CD1c-positive myeloid dendritic cell (primary cell): ENCODE data around the gene HOOK1.
A peak's percentile ranks its signal among the peaks of the same experiment; 100 is the strongest.
"Not testable (repeated sequence)": the region's sequence is repeated elsewhere in the genome, so short reads cannot be mapped to it uniquely, and the experiment has no call there.

Experiments
- DNase-seq: peaks from one replicate; pipeline ENCODE4 v3.0.0-alpha.2; 2016; ENCODE audit errors: extremely low spot score

The HOOK1 gene

DNA sequence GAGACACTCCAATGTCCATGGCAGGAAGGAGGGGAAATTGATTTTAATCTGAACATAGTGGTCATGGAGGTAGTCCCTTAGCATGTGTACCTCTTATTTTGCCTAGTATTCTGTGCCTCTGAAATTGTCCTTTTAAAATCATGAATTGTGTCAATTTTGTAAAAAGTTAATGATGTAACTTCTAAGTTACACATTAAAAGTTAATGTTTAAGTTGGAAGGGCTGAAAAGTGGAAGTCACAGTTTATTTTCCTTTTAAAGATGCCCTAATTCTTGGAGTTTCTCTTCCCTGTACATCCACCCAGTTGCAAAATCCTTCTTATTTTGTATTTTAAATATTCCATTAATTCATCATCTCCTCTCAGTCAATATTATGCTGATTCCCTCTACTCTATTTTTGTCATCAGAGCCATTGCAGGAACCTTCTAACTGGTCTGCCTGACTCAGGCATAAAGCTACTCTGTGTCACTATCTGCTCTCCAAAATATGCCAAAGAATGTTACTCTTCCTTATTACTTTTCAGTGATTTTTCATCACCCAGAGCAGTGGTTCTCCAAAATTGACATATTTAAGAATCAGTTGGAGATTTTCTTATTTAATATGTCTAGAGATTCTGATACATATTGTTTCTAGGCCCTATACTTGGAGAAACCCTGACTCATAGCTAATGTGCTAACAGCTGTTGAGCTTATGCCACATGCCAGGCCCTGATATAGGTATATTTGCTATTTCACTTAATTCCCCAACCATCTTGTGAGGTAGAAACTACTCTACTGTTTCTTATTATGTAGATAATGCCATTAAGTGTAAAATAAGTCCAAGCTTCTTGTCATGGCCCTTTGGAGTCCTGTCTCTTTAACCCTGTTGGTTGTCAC is 5.1 kb downstream of the HOOK1 start:
- DNase-seq, result no peak

DNA sequence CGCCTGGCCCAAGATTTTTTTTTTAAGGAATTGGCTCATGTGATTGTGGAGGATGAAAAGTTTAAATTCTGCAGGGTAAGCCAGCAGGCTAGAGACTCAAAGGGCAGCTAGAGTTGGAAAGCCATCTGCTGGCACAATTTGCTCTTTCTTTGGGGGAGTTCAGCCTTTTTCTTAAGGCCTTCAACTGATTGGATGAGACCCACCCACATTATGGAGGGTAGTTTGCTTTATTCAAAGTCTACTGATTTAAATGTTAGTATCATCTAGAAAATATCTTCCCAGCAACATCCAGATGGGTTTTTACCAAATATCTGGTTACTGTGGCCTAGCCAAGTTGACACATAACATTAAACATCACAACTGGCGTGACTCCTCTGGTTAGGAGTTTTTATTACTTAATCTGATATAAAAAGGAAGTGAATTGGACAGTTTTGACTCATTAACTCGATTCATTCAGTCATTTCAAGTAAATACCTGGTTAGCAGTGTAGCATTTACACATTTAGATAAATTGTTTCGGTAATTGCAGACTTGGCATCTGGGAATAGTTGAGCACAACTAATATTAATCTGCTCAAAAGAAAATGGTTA is 12.4 kb downstream of the HOOK1 start:
- DNase-seq, result no peak

DNA sequence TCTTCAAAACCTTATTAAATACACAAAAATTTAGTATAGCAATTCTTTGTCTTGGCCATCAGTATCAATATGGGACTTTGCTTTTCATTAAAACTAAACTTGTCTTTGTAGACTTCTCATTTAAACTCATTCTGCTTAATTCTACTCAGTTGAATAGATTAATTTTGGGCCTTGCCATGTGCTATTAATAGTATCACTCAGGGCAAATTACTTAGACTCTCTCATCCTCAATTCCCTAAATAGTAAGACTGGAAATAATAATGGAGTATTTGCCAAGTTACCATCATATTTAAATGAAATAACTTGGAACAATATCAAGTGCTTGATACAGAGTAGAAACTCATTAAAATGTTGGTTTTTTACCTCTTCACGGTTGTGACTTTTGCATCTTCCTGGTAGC is 13.4 kb downstream of the HOOK1 start:
- DNase-seq, result no peak

DNA sequence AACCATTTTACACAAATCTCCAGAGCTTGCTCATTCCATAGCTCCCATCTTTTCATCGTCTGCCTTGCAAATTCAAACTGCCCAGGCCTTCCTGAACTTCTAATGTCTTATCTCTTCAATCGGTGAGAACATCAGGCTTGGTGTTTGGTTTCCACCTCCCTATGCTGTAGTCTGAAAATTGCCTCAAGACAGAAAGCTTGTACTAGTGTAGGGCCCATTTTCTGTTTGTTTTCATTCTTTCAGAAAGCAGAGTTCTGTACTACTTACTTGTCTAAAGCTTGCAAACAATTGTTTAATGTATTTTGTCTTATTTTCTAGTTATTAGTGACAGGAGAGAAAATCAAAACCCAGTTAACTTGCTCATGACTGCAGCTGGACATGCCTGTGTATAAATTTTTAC is 16.8 kb downstream of the HOOK1 start:
- DNase-seq, result no peak

DNA sequence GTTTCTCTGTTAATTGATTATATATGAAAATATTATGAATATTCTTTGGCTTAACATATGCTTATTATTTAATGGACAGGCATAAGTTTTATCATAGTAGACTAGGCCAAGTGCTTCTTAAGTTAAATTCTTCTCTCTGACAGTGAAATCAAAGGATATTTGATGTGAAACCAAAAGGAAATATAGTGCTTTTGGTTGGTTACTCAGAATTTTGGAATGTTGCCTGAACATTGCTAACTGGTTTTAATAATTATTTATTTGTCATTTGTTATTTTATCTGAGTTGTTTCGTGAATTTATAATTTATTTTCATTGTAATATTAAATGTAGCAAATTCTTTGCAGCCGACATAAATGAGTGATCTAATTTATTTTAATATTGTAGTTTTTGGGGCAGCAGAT is 18.3 kb downstream of the HOOK1 start:
- no peak for DNase-seq

DNA sequence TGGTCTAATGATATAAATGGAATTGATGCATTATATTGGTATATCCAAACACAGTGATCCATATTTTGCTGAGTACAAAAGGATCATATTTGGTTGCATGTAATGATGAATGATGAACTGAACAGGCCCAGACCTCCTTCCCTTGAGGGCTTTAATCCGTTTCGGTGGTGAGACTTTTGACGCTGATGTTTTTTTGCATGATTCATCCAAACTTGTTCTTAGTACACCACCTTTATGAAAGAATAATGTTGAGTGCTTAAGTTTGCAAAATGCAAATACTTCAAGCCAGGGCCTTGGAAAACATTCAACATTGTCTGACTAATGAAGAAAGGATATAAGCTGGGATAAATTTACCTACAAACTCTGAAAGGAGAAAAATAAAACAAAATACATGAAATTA is 19.2 kb downstream of the HOOK1 start:
- DNase-seq, result no peak

DNA sequence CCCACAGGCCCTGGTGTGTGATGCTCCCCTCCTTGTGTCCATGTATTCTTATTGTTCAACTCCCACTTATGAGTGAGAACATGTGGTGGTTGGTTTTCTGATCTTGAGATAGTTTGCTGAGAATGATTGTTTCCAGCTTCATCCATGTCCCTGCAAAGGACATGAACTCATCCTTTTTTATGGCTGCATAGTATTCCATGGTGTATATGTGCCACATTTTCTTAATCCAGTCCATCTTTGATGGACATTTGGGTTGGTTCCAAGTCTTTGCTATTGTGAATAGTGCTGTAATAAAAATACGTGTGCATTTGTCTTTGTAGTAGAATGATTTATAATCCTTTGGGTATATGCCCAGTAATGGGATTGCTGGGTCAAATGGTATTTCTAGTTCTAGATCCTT is 23.1 kb downstream of the HOOK1 start:
- not testable (repeated sequence) for DNase-seq

DNA sequence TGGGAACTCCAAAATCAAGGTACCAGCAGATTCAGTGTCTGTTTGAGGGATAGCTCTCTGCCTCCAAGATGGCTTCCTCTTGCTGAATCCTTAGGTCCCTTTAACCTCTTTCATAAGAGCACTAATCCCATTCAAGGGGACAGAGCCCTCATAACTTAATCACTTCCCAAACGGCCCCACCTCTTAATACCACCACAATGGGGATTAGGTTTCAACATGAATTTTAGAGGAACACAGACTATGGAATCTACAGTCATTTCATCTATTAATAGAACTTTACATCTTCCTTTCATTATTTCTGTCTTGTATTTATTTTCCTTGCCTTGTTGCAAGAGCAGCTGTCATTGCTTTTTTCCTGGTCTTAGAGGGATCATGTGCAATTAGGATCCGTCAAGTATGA is 30.3 kb downstream of the HOOK1 start:
- DNase-seq, result no peak

DNA sequence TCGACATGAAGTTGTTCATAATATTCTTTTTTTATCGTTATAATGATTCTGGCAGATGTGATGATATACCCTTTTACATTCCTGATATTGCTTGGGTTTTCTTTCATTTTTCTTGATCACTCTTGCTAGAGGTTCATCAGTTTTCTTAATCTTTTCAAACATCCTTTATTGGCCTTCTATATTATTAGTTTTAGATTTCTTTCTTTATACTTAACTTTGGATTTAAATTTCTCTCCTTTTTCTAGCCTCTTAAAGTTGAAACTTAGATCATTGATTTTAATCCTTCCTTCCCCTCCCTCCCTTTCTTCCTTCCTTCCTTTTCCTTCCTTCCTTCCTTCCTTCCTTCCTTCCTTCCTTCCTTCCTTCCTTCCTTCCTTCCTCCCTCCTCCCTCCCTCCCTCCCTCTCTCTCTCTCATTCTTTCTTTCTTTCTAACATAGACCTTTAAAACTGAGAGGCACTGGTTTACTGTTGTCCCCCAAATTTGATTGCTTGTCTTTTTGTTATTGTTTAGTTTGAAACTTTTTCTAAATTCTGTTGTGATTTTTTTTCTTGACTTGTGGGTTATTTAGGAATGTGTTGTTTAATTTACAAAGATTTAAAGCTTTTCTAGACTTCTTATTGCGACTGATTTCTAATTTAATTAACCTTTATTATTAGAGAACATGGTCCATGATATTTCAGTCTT is 31.6 kb downstream of the HOOK1 start:
- no peak for DNase-seq

DNA sequence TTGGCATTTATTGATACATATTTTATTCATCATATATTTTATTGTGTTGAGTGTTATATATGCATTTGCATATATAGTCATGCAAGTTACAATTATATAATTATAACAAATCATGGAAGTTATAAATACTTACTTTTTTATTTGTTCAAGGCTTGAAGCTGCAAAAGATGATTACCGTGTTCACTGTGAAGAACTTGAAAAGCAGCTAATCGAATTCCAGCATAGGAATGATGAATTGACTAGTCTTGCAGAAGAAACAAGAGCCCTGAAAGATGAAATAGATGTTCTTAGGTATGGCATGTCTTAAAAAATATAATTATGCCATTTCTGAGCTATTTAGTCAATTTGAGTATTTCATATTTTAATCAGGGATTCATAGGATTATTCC is 32.1 kb downstream of the HOOK1 start:
- no peak for DNase-seq

DNA sequence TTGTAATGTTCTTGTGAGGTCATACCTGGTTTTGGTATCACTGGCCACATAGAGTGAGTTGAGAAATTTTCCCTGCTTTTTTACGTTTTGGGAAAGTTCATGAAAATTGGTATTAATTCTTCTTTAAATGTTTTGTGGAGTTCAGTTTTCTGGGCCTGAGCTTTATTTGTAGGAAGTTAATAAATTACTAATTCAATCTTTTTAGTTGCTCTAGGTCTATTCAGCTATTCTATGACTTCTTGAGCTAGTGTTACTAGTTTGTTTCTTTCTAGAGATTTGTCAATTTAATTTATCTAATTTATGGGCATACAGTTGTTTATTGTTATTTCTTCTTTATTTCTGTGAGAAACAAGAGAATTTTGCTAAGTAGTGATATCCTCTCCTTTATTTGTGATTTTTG is 37.4 kb downstream of the HOOK1 start:
- DNase-seq, result no peak

DNA sequence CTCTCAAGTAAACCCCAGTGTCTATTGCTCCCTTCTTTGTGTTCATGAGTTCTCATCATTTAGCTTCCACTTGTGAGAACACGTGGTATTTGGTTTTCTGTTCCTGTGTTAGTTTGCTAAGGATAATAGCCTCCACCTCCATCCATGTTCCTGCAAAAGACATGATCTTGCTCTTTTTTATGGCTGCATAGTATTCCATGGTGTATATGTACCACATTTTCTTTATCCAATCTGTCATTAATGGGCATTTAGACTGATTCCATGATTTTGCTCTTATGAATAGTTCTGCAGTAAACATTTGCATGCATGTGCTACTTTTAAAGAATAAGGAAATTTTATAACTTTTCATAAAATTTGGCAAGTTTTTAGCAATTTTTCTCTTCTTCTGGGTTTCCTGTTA is 40.5 kb downstream of the HOOK1 start:
- not testable (repeated sequence) for DNase-seq

DNA sequence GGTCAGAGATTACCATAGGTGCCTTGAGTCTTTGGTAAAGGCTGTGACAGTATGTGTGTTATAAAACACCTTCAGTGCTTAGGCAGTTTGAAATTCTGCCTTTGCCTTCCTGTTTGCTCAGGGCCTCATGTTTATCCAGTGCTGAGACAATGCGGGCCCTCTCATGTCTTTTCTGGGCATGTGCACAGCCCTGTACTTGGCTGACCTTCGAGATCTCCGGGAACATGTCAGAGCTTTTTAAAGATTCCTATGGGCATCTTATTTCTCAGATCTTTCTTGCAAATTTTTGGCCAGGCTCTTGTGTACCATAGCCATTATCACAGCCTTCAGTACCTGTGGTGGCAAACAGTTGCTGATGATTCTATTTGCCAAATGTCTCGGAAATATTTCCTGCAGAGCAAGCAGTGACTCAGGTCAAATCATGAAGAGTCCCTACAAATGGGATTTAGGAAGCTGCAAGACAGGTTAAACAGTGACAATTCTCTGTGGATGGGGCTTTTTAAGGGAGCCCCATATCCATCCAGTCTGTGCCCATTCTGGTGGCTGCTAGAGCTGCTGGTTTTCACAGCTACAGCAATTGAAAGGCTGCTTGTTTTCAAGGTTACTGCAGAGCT is 42.1 kb downstream of the HOOK1 start:
- DNase-seq, result no peak

DNA sequence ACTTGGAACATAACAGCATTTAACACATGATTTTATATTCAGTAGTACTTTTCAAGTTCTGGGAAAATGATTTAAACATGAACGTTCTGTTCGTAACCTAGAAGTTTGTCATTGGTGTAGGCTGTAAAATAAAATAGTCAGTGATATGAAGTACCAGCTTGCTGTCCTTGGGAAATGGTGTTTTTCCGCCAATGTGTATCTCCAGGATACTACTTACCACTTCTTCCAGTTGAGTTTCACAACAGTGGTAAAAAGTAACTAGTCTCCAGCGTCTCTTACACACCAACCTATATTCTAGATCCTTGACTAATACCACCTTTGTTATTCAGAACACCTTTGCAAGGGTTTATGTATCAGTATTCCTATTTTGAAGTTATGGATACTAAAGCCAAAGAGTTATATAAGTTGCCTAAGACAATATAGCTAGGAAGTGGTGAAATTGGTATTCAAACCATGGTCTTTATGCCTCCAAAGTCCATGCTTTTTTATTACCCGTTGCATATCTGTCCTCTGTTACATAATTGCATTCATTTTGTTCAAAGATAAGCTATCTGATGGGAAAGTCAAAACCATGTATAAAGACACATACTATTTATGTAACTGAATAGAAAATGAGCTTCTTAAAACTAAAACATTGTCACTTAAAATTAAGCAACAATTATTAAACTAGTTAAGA is 43.1 kb downstream of the HOOK1 start:
- no peak for DNase-seq

DNA sequence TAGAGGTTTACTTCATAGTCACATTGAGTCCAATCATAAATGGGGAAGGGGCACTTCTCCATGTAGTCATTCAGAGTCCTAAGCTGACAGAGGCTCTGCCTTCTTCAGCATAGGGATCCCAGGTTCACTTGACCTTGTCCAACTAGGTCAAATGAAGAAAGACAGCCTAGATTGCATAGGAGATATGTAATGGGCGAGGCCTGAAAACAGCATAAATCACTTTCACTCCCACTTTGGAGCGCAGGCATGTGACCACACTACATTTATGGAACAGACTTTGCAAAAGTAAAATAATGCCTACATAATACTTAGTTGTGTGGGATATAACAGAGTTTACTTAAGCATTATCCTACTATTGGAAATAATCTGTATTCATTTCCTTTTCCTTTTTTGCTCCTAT is 51.7 kb downstream of the HOOK1 start:
- DNase-seq, result no peak

DNA sequence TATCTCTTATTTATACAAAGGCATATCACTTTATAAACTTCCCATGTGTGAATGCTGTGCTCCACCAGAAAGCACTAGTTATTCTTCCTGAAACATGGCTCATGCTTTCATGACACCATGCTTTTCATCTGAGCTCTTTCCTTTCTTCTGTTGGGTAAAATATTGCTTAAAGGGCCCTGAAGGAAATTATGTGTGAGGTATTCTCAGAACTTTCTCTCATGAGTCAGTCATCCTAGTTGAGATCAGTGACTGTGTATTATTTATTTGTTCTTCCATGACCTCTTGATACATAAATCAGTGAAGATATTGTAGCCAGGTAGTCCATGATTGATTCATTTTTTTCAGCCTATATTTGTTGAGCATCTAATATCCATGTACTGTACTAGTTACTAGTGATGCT is 57.0 kb downstream of the HOOK1 start:
- DNase-seq, result no peak

DNA sequence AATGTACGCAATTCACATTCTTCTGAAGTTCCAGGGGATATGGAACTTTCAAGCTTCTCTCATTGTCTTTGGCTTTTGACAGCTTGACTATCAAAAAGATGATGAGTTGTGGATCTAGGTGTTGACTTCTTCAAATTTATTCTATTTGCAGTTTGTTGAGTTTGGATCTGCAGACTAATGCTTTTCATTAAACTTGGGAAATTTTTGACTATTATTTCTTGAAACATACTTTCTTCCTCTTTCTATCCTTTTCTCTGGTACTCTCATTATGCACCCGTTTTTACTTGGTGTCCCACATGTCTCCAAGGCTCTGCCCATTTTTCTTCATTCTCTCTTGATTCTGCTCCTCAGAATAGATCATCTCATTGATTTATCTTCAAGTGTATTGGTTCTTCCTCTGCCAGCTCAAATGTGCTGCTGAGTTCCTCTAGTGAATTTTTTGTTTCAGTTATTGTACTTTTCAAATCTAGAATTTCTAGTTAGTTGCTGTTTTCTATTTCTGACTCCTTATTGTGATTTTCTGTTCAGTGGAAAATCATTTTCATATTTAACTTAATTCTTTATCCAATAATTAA is 62.4 kb downstream of the HOOK1 start:
- DNase-seq, result no peak

DNA sequence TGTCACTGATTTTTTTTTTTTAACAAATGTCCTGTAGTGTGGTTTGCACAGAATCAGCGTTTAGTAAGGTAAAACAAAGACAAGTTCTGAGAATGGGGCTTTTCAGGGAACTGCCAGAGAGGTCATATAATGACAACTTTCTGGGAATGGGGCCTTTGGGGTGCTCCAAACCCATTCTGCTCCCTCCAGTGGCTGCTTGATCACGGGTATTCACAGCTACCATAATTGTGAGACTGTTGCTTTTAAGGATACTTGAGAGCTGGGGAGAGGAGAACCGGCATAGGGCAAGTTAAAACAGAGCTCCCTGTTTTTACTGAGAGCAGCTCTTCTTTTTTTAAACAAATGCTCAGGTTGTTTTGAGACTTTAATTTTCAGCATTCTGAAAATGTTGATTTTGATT is 63.6 kb downstream of the HOOK1 start:
- no peak for DNase-seq

DNA sequence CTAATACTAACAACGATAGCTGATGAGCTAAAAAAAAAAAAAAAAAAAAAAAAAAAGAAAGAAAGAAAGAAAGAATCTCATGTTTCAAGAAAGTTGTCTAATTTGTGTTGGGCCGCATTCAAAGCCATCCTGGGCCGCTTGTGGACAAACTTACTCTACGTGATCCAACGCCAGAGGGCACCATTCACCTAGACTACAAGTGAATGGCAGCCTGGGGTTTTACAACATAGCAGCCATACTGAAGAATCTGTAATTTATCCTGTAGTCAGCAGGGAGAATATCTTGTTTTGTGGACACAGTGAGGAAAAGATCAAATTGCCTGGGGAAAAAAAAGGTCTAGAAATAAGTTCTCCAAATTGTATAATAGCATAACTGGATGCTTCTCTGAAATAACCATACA is 64.8 kb downstream of the HOOK1 start:
- DNase-seq, result peak; percentile 10

DNA sequence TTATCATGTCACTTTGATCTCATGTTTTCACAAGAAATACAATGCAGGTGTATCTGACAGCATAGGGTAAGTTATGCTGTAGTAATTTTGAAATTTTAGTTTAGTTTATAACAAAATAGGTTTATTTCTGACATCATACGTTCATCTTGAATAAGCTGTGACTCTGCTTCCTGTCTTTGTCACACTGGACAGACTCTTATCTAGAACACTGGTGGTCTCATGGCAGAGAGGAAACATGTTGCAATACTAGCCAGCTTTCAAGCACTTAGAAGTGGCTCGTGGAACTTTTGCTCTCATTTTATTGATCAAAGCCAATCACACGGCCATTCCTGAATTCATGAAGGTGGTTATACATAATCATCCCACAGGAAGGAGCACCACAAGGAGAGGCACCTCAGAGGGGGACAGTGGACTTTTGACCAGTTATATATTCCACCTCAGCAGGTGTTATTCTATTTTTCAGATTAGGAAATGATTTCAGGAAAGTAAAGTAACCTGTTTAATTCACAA is 65.3 kb downstream of the HOOK1 start:
- DNase-seq, result no peak

DNA sequence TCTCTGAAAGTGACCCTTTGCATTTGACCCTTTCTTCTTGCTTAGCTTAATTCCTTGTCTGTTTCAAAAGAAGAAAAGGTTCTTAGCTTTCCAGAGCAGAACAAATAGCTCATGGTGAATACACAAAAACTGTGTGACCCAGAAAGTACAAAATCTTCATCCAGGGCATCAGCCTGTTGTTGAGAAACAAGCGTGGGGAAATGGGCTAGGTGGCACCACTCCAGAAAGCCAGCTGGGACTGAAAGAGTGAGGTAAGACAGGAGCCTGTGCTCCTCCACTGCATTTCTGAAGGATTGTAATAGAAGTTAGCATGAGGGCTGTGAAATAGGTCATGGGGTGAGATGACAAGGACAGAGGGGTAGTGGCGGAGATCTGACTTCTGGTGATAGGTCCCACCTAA is 66.0 kb downstream of the HOOK1 start:
- DNase-seq, result no peak
